Neutrophil (primary cell): Measurements from ENCODE around the gene PCP2.

Experiments used
- H3K27ac ChIP-seq: fragments of 200-600 bp; sonication (generic); 2 replicates; pipeline ENCODE4 v1.5.1; 2016; ENCODE audit warnings: mild to moderate bottlenecking, moderate library complexity
- H3K27me3 ChIP-seq: fragments of 200-600 bp; sonication (generic); 2 replicates; pipeline ENCODE4 v1.6.0; 2016; ENCODE audit warnings: mild to moderate bottlenecking
- H3K36me3 ChIP-seq: fragments of 200-600 bp; sonication (generic); 2 replicates; pipeline ENCODE4 v1.5.1; 2017
- H3K4me1 ChIP-seq, 2 experiments: fragments of 200-600 bp in 1 of 2; sonication (generic) in 1 of 2; 1 replicate in 1 of 2; 2 replicates in 1 of 2; pipeline versions ENCODE4 v1.5.1 to v1.6.1; 2013 to 2016; ENCODE audit warnings: low read depth in 1 of 2, low read length in 1 of 2, mild to moderate bottlenecking in 1 of 2, moderate library complexity in 1 of 2; ENCODE audit not compliant: control insufficient read depth in 1 of 2, insufficient read depth in 1 of 2
- H3K4me3 ChIP-seq, 2 experiments: fragments of 200-600 bp in 1 of 2; sonication (generic) in 1 of 2; 1 replicate in 1 of 2; 2 replicates in 1 of 2; pipeline ENCODE4 v1.5.1; 2013 to 2016; ENCODE audit warnings: low read depth in 1 of 2, low read length in 1 of 2, mild to moderate bottlenecking in 1 of 2, moderate library complexity in 1 of 2
- H3K9me3 ChIP-seq: fragments of 200-600 bp; sonication (generic); 2 replicates; pipeline ENCODE4 v1.5.1; 2016
- CTCF ChIP-seq: fragments of 200-600 bp; sonication (generic); IDR thresholded peaks from 2 replicates; pipeline ENCODE4 v1.5.1; 2016; ENCODE audit warnings: antibody characterized with exemption

Gene PCP2

GRCh38 chr19:7629347-7630054 lies 4.0 kb downstream of the PCP2 start, which contains the start of the genes PET100 and XAB2:
PET100 (plus strand) TSS chr19:7629793; CDS start chr19:7629834, 41 bp downstream.
XAB2 (minus strand) TSS chr19:7629545; CDS start chr19:7629527, 18 bp downstream.
- Histone ChIP-seq H3K36me3 (peaks cover 46% of the 10 kb centered on the region), H3K27me3 (no peaks in the 10 kb centered on the region), H3K4me3 (peak within 1 kb of the TSS; percentile 88 to 97), H3K9me3 (no peaks in the 10 kb centered on the region), H3K27ac (peak within 1 kb of the TSS; percentile 91), H3K4me1 (peaks cover 24 to 27% of the 10 kb centered on the region in 2 experiments)
- TF ChIP-seq CTCF = peak; percentile 49

- H3K27ac ChIP-seq = peak overlapping the region; percentile 91
- peaks cover 54% of the 10 kb centered on the region for H3K36me3 ChIP-seq
- peak overlapping the region; percentile 88 to 97 for H3K4me3 ChIP-seq
- peaks cover 24 to 27% of the 10 kb centered on the region in 2 experiments for H3K4me1 ChIP-seq
- H3K9me3 ChIP-seq = no peaks in the 10 kb centered on the region
- no peak for TF ChIP-seq CTCF
- H3K27me3 ChIP-seq = no peaks in the 10 kb centered on the region
These were observed 4.8 kb downstream of the PCP2 start for GRCh38 chr19:7628589-7629311.

GRCh38 chr19:7627166-7627565 lies 6.4 kb downstream of the PCP2 start:
- TF ChIP-seq CTCF = no peak

GRCh38 chr19:7625763-7626372 lies 7.7 kb downstream of the PCP2 start:
- TF ChIP-seq CTCF = no peak

More at GRCh38 chr19:7627166-7627565, 6.4 kb downstream of the PCP2 start:
- no peak overlapping the region for H3K27ac ChIP-seq
- no peaks in the 10 kb centered on the region for H3K9me3 ChIP-seq
- peaks cover 24 to 27% of the 10 kb centered on the region in 2 experiments for H3K4me1 ChIP-seq
- H3K4me3 ChIP-seq = no peak overlapping the region
- H3K36me3 ChIP-seq = peaks cover 62% of the 10 kb centered on the region
- H3K27me3 ChIP-seq = no peaks in the 10 kb centered on the region

GRCh38 chr19:7624810-7625209 lies 8.7 kb downstream of the PCP2 start:
- Histone ChIP-seq H3K27ac (no peak overlapping the region), H3K4me1 (peaks cover 11 to 15% of the 10 kb centered on the region in 2 experiments), H3K27me3 (no peaks in the 10 kb centered on the region), H3K9me3 (no peaks in the 10 kb centered on the region), H3K4me3 (no peak overlapping the region), H3K36me3 (peaks cover 79% of the 10 kb centered on the region)
- no peak for TF ChIP-seq CTCF

More at GRCh38 chr19:7625763-7626372, 7.7 kb downstream of the PCP2 start:
- Histone ChIP-seq H3K4me1 (peaks cover 21 to 25% of the 10 kb centered on the region in 2 experiments), H3K4me3 (no peak overlapping the region), H3K27me3 (no peaks in the 10 kb centered on the region), H3K36me3 (peaks cover 69% of the 10 kb centered on the region), H3K27ac (no peak overlapping the region), H3K9me3 (no peaks in the 10 kb centered on the region)
